K562 (cell line): ENCODE measurements around the gene HSD17B8. TPM values are rescaled to one million over a fixed set of nuclear protein-coding genes. Genes with fewer than 3 reads are reported as not detected.

ENCODE experiments used
- ARNT ChIP-seq, 2 experiments: fragments of 450-650 bp; IDR thresholded peaks; 2 replicates each; pipeline ENCODE4 v1.6.1; 2016; ENCODE audit warnings: mild to moderate bottlenecking in 1 of 2
- BRF1 ChIP-seq: IDR thresholded peaks from 3 replicates; pipeline ENCODE4 v1.6.1; 2011; ENCODE audit warnings: borderline replicate concordance, mild to moderate bottlenecking; ENCODE audit not compliant: insufficient read length; ENCODE audit errors: extremely low read depth
- CBFA2T3 ChIP-seq: fragments of 450-650 bp; IDR thresholded peaks from 2 replicates; pipeline ENCODE4 v1.6.1; 2017
- CEBPG ChIP-seq, 3 experiments: fragments of 200-800 bp in 1 of 3; sonication (Bioruptor generic) in 1 of 3; sonication (generic) in 1 of 3; formaldehyde crosslinking in 1 of 3; IDR thresholded peaks in 2 of 3; conservative IDR thresholded peaks in 1 of 3; 2 replicates each; pipeline versions ENCODE4 v1.6.1 to v1.8.0; 2016 to 2022; ENCODE audit warnings: missing compliant biosample characterization in 2 of 3, missing genetic modification characterization in 2 of 3, mild to moderate bottlenecking in 1 of 3, missing genetic modification reagents in 1 of 3
- FOSL1 ChIP-seq: fragments of 200-800 bp; sonication (Bioruptor generic); conservative IDR thresholded peaks from 2 replicates; pipeline ENCODE4 v1.6.1; 2016; ENCODE audit warnings: missing genetic modification characterization, missing compliant biosample characterization
- FOXK1 ChIP-seq: sonication (generic); formaldehyde crosslinking; IDR thresholded peaks from 2 replicates; pipeline ENCODE4 v1.8.0; 2022; ENCODE audit warnings: missing genetic modification reagents, mild to moderate bottlenecking, borderline replicate concordance
- HDAC2 ChIP-seq: fragments of 450-650 bp; IDR thresholded peaks from 2 replicates; pipeline ENCODE4 v1.6.1; 2016; ENCODE audit warnings: mild to moderate bottlenecking
- HDGF ChIP-seq: fragments of 450-650 bp; IDR thresholded peaks from 2 replicates; pipeline ENCODE4 v1.6.1; 2016
- ID3 ChIP-seq, 2 experiments: fragments of 250-450 bp in 1 of 2; fragments of 450-650 bp in 1 of 2; sonication (Bioruptor Pico) in 1 of 2; IDR thresholded peaks; 2 replicates each; pipeline versions ENCODE4 v1.6.1 to v1.8.0; 2016 to 2021; ENCODE audit warnings: mild to moderate bottlenecking in 2 of 2, moderate library complexity in 2 of 2, missing compliant biosample characterization in 1 of 2, missing genetic modification characterization in 1 of 2
- MITF ChIP-seq: IDR thresholded peaks from 2 replicates; pipeline ENCODE4 v1.6.1; 2014; ENCODE audit warnings: antibody characterized with exemption
- NR2C2 ChIP-seq, 2 experiments: fragments of 200-800 bp in 1 of 2; sonication (Bioruptor generic) in 1 of 2; sonication (generic) in 1 of 2; formaldehyde crosslinking in 1 of 2; IDR thresholded peaks; 2 replicates each; pipeline versions ENCODE4 v1.6.1 to v1.8.0; 2016 to 2022; ENCODE audit warnings: mild to moderate bottlenecking in 1 of 2, missing compliant biosample characterization in 1 of 2, missing genetic modification characterization in 1 of 2, missing genetic modification reagents in 1 of 2
- PCBP1 ChIP-seq: fragments of 200-400 bp; formaldehyde crosslinking; IDR thresholded peaks from 2 replicates; pipeline ENCODE4 v1.6.1; 2018; ENCODE audit warnings: mild to moderate bottlenecking, low read depth, low read length; ENCODE audit not compliant: poor library complexity, severe bottlenecking
- PHB2 ChIP-seq: fragments of 450-650 bp; IDR thresholded peaks from 2 replicates; pipeline ENCODE4 v1.6.1; 2017; ENCODE audit warnings: low read depth
- RCOR1 ChIP-seq, 2 experiments: IDR thresholded peaks; 2 replicates each; pipeline ENCODE4 v1.6.1; 2012; ENCODE audit warnings: low read depth in 2 of 2, low read length in 2 of 2, borderline replicate concordance in 1 of 2, improper control_type of control experiment in 1 of 2
- RFX5 ChIP-seq: IDR thresholded peaks from 2 replicates; pipeline ENCODE4 v1.6.1; 2011; ENCODE audit warnings: low read depth, mild to moderate bottlenecking, improper control_type of control experiment, low read length
- TAF9B ChIP-seq: fragments of 450-650 bp; IDR thresholded peaks from 2 replicates; pipeline ENCODE4 v1.6.1; 2018; ENCODE audit warnings: mild to moderate bottlenecking; ENCODE audit not compliant: partially characterized antibody
- ZBTB26 ChIP-seq: fragments of 450-650 bp; formaldehyde crosslinking; IDR thresholded peaks from 2 replicates; pipeline ENCODE4 v1.4.0; 2022; ENCODE audit warnings: missing genetic modification characterization
- ZBTB5 ChIP-seq: fragments of 450-650 bp; IDR thresholded peaks from 2 replicates; pipeline ENCODE4 v1.6.1; 2017; ENCODE audit warnings: antibody characterized with exemption
- ZNF24 ChIP-seq: fragments of 450-650 bp; IDR thresholded peaks from 2 replicates; pipeline ENCODE4 v1.6.1; 2016
- ZNF408 ChIP-seq: fragments of 250-450 bp; sonication (Bioruptor Pico); IDR thresholded peaks from 2 replicates; pipeline ENCODE4 v1.4.0; 2020; ENCODE audit warnings: low read depth, mild to moderate bottlenecking, moderate library complexity
- ZNF436 ChIP-seq: fragments of 250-450, 450-650 bp; sonication (Bioruptor Pico); formaldehyde crosslinking; IDR thresholded peaks from 2 replicates; pipeline ENCODE4 v1.7.0; 2020; ENCODE audit warnings: mild to moderate bottlenecking
- ZNF707 ChIP-seq: fragments of 250-450 bp; sonication (Bioruptor Pico); conservative IDR thresholded peaks from 2 replicates; pipeline ENCODE4 v1.8.0; 2022; ENCODE audit warnings: inconsistent platforms, mild to moderate bottlenecking, moderate library complexity
- ZSCAN32 ChIP-seq: fragments of 450-650 bp; formaldehyde crosslinking; IDR thresholded peaks from 2 replicates; pipeline ENCODE4 v1.4.0; 2020; ENCODE audit warnings: mild to moderate bottlenecking, moderate library complexity
- polyA plus RNA-seq, 8 experiments: library from polyadenylated mRNA; depleted of rRNA in 4 of 8; stranded (reverse) in 5 of 8; unstranded in 3 of 8; fragments of >200 nt; fragmentation: Nextera tagmentation in 2 of 8; fragmentation: Illumina TruSeq in 1 of 8; extraction: Ambion mirVana in 2 of 8; extraction: Trizol in 1 of 8; gene quantifications; 2 replicates each; pipeline versions ENCODE4 v1.2.1 to v1.2.3, GENCODE V29; 2011 to 2014; ENCODE audit warnings: inconsistent platforms in 1 of 8, missing spikeins in 1 of 8
- total RNA-seq, 7 experiments: library from RNA; depleted of rRNA in 6 of 7; stranded (reverse); fragments of >200 nt in 6 of 7; fragmentation: Illumina TruSeq in 2 of 7; extraction: Trizol in 2 of 7; gene quantifications; 2 replicates each; pipeline versions ENCODE4 v1.2.1 to v1.2.3, GENCODE V29; 2011 to 2021; ENCODE audit warnings: low replicate concordance in 1 of 7

HSD17B8 gene
- total and polyA plus RNA-seq, 9 of the 15 experiments (the other 6 are each of a cell fraction or from before 2014, with no cell fraction given) = 3.7 to 35.2 (median 14.2) TPM

- TF ChIP-seq ZNF436 (CRISPR knock-in tag) = no peak
- TF ChIP-seq ZSCAN32 (CRISPR knock-in tag) = no peak
- TF ChIP-seq CBFA2T3 = no peak
- TF ChIP-seq HDGF = peak; percentile 82; the same call in 1 of the 2 replicates
- TF ChIP-seq ZNF707 (CRISPR knock-in tag) = no peak
- TF ChIP-seq RCOR1 (IDR thresholded peaks at IDR 0.05; ENCODE audit: borderline replicate concordance in 1 of 2, low read depth in 2 of 2, low read length in 2 of 2) = no peak
- TF ChIP-seq ID3 (CRISPR knock-in tag; IDR thresholded peaks at IDR 0.05) = no peak
- peak; percentile 19; the same call in 1 of the 2 replicates for TF ChIP-seq ID3 (tag; IDR thresholded peaks at IDR 0.05)
- 0 out of 2 replicates have a peak, but pooled peaks have one; percentile 24 for TF ChIP-seq CEBPG (CRISPR knock-in tag; IDR thresholded peaks at IDR 0.05)
- no peak; a peak in 1 of 4 replicates for TF ChIP-seq CEBPG (tag; conservative IDR thresholded peaks at IDR 0.05 in 1 of 2, IDR thresholded peaks at IDR 0.05 in 1 of 2)
- no peak for TF ChIP-seq MITF
- TF ChIP-seq BRF1 = no peak
- TF ChIP-seq ZBTB5 = no peak
- no peak for TF ChIP-seq FOXK1 (CRISPR knock-in tag)
- TF ChIP-seq FOSL1 = peak; percentile 88
- TF ChIP-seq PHB2 = no peak
- no peak for TF ChIP-seq ARNT (IDR thresholded peaks at IDR 0.05)
- TF ChIP-seq RFX5 = no peak
- TF ChIP-seq ZNF24 = no peak
- peak; percentile 50 for TF ChIP-seq HDAC2
- TF ChIP-seq ZNF408 (CRISPR knock-in tag) = no peak
- TF ChIP-seq NR2C2 (CRISPR knock-in tag; IDR thresholded peaks at IDR 0.05) = no peak
- TF ChIP-seq NR2C2 (tag; IDR thresholded peaks at IDR 0.05) = peak; percentile 29; the same call in 1 of the 2 replicates
- TF ChIP-seq ZBTB26 (CRISPR knock-in tag) = no peak
- no peak for TF ChIP-seq TAF9B
- TF ChIP-seq PCBP1 = no peak
Measured at GRCh38 chr6:33205191-33206026, 954 bp downstream of the HSD17B8 start (continued).
